Fibroblast of the aortic adventitia (primary cell): ENCODE measurements around the gene MYO7A. TPM values are rescaled to one million over a fixed set of nuclear protein-coding genes. Genes with fewer than 3 reads are reported as not detected.

Source experiments
- DNase-seq: peaks from one replicate; pipeline ENCODE4 v3.0.0-alpha.2; 2010; ENCODE audit warnings: low read depth
- H3K4me3 ChIP-seq: 2 replicates; pipeline ENCODE4 v1.5.1; 2011; ENCODE audit warnings: low read depth, mild to moderate bottlenecking, control low read depth, low read length, moderate library complexity
- total RNA-seq: library from RNA; depleted of rRNA; stranded (reverse); fragments of >200 nt; gene quantifications from 2 replicates; pipeline ENCODE4 v1.2.3, GENCODE V29; 2012; ENCODE audit warnings: low replicate concordance
- TF ChIP-seq, protein P1 (sequence below): IDR thresholded peaks from 2 replicates; pipeline ENCODE4 v1.5.1; 2011; ENCODE audit warnings: mild to moderate bottlenecking, low read length, control low read depth, inconsistent platforms; ENCODE audit not compliant: insufficient read depth

Gene MYO7A
- total RNA-seq, 1 donor: 0.45 TPM

DNA sequence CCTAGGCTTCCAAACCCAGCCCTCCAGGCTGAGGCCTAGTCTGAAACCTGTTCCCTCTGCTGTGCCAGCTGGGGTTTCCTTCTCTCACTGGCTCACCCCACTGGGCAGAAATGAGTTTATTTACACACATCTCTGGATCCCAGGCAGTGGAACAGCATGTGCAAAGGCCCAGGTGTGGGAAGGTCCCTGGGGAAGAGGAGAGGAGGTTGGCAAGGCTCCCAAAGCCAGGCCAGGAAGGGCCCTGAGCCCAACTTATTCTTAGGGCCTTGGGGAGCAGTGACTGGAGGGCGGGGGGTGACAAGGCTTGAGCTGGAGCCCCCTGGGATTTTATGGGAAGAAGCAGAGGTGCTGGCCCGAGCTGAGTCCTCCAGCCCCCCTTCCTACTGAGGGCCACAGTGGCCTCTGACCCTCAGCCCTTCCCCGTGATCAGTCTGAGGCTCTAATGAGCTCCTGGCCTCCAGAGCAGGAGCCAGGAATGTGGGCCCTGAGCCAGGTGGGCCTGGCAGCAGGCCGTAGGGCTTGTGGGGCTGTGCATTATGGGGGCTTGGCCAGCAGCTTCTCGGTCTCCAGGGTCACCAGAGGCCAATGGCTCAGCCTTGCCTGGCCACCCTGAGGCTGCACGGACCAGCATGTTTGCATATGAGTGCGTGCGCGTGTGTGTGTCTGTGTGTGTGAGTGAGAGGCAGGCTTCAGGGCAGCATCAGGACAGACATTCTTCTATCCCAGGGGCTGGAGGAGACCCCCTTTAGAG is 2.9 kb downstream of the MYO7A start:
- TF ChIP-seq, protein P1, sequence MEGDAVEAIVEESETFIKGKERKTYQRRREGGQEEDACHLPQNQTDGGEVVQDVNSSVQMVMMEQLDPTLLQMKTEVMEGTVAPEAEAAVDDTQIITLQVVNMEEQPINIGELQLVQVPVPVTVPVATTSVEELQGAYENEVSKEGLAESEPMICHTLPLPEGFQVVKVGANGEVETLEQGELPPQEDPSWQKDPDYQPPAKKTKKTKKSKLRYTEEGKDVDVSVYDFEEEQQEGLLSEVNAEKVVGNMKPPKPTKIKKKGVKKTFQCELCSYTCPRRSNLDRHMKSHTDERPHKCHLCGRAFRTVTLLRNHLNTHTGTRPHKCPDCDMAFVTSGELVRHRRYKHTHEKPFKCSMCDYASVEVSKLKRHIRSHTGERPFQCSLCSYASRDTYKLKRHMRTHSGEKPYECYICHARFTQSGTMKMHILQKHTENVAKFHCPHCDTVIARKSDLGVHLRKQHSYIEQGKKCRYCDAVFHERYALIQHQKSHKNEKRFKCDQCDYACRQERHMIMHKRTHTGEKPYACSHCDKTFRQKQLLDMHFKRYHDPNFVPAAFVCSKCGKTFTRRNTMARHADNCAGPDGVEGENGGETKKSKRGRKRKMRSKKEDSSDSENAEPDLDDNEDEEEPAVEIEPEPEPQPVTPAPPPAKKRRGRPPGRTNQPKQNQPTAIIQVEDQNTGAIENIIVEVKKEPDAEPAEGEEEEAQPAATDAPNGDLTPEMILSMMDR: no peak
- no peak overlapping the region for H3K4me3 ChIP-seq
- DNase-seq: peak; percentile 72

DNA sequence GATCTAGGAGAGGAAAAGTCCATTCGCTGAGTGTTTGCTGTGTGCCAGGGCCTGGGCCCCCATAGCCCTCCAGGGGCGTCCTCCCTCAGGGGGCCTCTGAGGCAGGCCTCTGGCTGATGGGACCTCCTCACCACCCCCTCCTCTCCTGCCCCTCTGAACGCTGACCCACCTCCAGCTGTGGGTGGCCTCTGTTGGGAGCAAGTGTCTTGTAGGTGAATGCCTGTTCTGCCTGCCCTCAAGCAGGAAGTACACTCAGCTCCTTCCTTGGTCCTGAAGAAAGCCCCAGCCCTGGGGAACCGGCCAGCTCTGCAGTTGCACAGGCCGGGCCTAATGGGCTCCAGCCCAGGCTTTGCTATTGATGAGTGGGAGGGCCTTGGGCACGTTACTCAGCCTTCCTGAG is 3.5 kb downstream of the MYO7A start:
- TF ChIP-seq, protein P1: no peak
- DNase-seq: peak; percentile 28
- no peak overlapping the region for H3K4me3 ChIP-seq

DNA sequence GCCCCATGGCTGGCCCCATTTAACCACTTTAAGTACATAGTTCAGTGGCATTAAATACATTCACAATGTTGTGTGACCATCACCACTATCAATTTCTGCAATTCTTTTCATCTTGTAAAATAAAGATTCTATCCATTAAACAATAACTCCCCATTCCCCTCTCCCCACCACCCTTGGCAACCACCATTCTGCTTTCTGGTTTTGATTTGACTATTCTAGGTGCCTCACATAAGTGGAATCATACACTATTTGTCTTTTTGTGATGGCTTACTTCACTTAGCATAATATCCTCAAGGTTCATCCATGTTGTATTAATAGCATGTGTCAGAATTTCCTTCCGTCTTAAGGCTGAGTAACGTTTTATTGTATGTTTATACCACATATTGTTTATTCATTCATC is 7.0 kb downstream of the MYO7A start:
- TF ChIP-seq, protein P1: no peak
- H3K4me3 ChIP-seq: no peak overlapping the region
- no peak for DNase-seq

DNA sequence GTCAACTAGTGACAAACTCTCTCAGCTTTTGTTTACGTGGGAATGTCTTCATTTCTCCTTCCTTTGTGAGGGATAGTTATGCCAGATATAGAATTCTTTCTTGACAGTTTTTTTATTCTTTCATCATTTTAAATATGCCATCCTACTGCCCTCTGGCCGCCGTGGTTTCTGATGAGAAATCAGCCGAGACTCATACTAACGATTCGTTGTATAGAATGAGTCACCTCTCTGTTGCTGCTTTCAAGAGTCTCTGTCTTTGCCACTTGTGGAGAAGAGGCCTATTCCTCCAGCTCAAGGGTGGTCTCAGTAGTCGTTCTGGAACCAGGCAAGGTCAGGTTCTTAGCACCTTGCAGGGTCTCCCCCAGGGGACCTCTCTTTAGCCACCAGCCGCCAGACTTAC is 8.0 kb downstream of the MYO7A start:
- DNase-seq: peak; percentile 36

DNA sequence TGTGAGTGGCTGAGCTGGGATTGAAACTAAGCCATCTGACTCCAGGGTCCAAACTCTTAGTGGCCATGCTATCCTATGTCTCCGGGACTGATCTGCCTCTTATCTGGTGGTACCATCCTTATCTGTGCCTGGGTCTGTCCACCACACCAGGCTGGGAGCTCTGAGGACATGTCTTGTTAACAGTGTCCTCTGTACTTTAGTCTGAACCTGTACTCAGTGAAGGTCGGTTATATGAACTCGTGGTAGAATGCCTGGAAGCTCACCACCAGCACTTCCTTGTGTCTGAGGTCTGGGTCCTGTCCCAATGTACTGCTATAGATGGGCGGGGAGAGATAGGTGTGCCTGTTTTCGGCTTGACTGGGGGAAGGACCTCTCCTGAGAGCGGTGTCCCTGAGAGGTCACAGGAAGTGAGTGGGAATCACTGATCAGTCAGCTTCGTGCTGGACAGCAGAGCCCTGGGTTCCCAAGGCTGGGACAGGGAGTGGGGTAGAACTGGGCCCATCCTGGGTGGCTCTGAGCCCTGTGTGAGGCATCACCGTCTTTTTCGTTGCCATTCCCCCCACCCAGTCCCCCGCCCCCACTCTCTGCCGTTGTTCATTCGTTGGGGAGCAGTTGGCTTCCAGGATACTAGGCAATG is 8.9 kb downstream of the MYO7A start:
- no peak overlapping the region for H3K4me3 ChIP-seq
- TF ChIP-seq, protein P1: no peak
- no peak for DNase-seq

More for the DNA sequence above, 8.0 kb downstream of the MYO7A start:
- TF ChIP-seq, protein P1: no peak
- no peak overlapping the region for H3K4me3 ChIP-seq

DNA sequence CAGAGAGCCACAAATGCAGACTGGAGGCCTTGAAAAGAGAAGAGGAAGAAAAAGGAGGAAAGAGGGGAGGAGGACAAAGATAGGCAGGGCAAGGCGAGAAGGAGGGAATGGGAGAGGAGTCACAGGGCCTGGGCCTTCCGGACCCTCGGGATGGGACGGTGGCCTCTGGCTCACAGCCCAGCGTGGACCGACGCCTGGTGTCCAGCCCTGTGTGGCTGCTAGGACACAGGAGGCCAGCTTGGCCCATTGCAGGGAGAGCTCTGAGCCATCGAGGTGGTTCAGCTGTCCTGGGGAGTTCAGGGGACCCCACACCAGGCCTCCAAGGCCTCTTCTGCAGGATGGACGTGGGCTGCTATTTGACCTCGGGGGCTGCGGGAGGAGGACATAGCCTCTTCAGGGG is 9.4 kb downstream of the MYO7A start:
- TF ChIP-seq, protein P1: no peak
- no peak for DNase-seq

More for the DNA sequence above, 9.4 kb downstream of the MYO7A start:
- no peak overlapping the region for H3K4me3 ChIP-seq
